ENCODE data around the gene PDE6H.

Gene PDE6H

GRCh38 chr12:14972816-14973215 lies at the start of gene PDE6H:
PDE6H (plus strand) TSS chr12:14973042; CDS start chr12:14978013, 4,971 bp downstream.
- DNase-seq (ENCODE audit: low spot score): no peak

GRCh38 chr12:14923944-14924343 lies 48.9 kb upstream of the PDE6H start:
- DNase-seq (ENCODE audit: low spot score): peak; percentile 38

GRCh38 chr12:14924541-14924940 lies 48.3 kb upstream of the PDE6H start:
- DNase-seq (ENCODE audit: low spot score): no peak

GRCh38 chr12:14927267-14927666 lies 45.6 kb upstream of the PDE6H start:
- DNase-seq (ENCODE audit: low spot score): no peak

- no peak for DNase-seq (ENCODE audit: low spot score)
Observed at GRCh38 chr12:14928931-14929330, 43.9 kb upstream of the PDE6H start.

- DNase-seq (ENCODE audit: low spot score): no peak
Observed at GRCh38 chr12:14930299-14930698, 42.5 kb upstream of the PDE6H start.

- DNase-seq (ENCODE audit: low spot score): no peak
Observed at GRCh38 chr12:14931359-14931758, 41.5 kb upstream of the PDE6H start.

- no peak for DNase-seq (ENCODE audit: low spot score)
Observed at GRCh38 chr12:14931791-14932560, 40.9 kb upstream of the PDE6H start.

- no peak for DNase-seq (ENCODE audit: low spot score)
Observed at GRCh38 chr12:14934511-14934910, 38.3 kb upstream of the PDE6H start.

GRCh38 chr12:14935031-14935430 lies 37.8 kb upstream of the PDE6H start:
- DNase-seq (ENCODE audit: low spot score): no peak

GRCh38 chr12:14936224-14936861 lies 36.5 kb upstream of the PDE6H start:
- no peak for DNase-seq (ENCODE audit: low spot score)

GRCh38 chr12:14937014-14937413 lies 35.8 kb upstream of the PDE6H start:
- no peak for DNase-seq (ENCODE audit: low spot score)

- no peak for DNase-seq (ENCODE audit: low spot score)
Observed at GRCh38 chr12:14937689-14938088, 35.2 kb upstream of the PDE6H start.

- DNase-seq (ENCODE audit: low spot score): no peak
Observed at GRCh38 chr12:14938301-14938700, 34.5 kb upstream of the PDE6H start, which contains the start of gene ERP27. ERP27 (minus strand) TSS chr12:14938537; CDS start chr12:14938508, 29 bp downstream.

GRCh38 chr12:14941369-14941768 lies 31.5 kb upstream of the PDE6H start:
- DNase-seq (ENCODE audit: low spot score): no peak

- no peak for DNase-seq (ENCODE audit: low spot score)
Observed at GRCh38 chr12:14942196-14942931, 30.5 kb upstream of the PDE6H start.

GRCh38 chr12:14946162-14946561 lies 26.7 kb upstream of the PDE6H start:
- no peak for DNase-seq (ENCODE audit: low spot score)

GRCh38 chr12:14946861-14947260 lies 26.0 kb upstream of the PDE6H start:
- no peak for DNase-seq (ENCODE audit: low spot score)

- peak; percentile 75 for DNase-seq (ENCODE audit: low spot score)
Observed at GRCh38 chr12:14948672-14949071, 24.2 kb upstream of the PDE6H start.

- no peak for DNase-seq (ENCODE audit: low spot score)
Observed at GRCh38 chr12:14949631-14950030, 23.2 kb upstream of the PDE6H start.

- no peak for DNase-seq (ENCODE audit: low spot score)
Observed at GRCh38 chr12:14950421-14950820, 22.4 kb upstream of the PDE6H start.

- no peak for DNase-seq (ENCODE audit: low spot score)
Observed at GRCh38 chr12:14950982-14951746, 21.7 kb upstream of the PDE6H start.
